Immature natural killer cell (primary cell): ENCODE measurements around the gene IL1RL2. TPM values are rescaled to one million over a fixed set of nuclear protein-coding genes. Genes with fewer than 3 reads are reported as not detected.

Experiments
- DNase-seq, 3 donors: peaks; one replicate each; pipeline ENCODE4 v3.0.0; 2022; ENCODE audit warnings: mixed read lengths in 1 of 3
- H3K27ac Mint-ChIP-seq, 6 donors: one replicate each; pipeline ENCODE4 v1.8.0; 2020; ENCODE audit warnings: mixed read lengths in 6 of 6, mild to moderate bottlenecking in 5 of 6, inconsistent platforms in 4 of 6, moderate library complexity in 3 of 6
- H3K27me3 Mint-ChIP-seq, 3 donors: one replicate each; pipeline ENCODE4 v1.8.0; 2020 to 2021; ENCODE audit warnings: low read depth in 3 of 3, mild to moderate bottlenecking in 3 of 3, mixed read lengths in 3 of 3, moderate library complexity in 3 of 3, inconsistent platforms in 1 of 3
- H3K36me3 Mint-ChIP-seq, 3 donors: one replicate each; pipeline ENCODE4 v1.8.0; 2020; ENCODE audit warnings: mixed read lengths in 3 of 3, inconsistent platforms in 2 of 3, mild to moderate bottlenecking in 2 of 3
- H3K4me1 Mint-ChIP-seq, 2 donors: one replicate each; pipeline ENCODE4 v1.8.0; 2020; ENCODE audit warnings: inconsistent platforms in 2 of 2, mild to moderate bottlenecking in 2 of 2, mixed read lengths in 2 of 2, moderate library complexity in 1 of 2
- H3K4me3 Mint-ChIP-seq, 5 donors: one replicate each; pipeline ENCODE4 v1.8.0; 2020; ENCODE audit warnings: mild to moderate bottlenecking in 5 of 5, mixed read lengths in 5 of 5, inconsistent platforms in 3 of 5, moderate library complexity in 3 of 5
- H3K9me3 Mint-ChIP-seq, 6 donors: one replicate each; pipeline ENCODE4 v1.8.0; 2020; ENCODE audit warnings: mild to moderate bottlenecking in 6 of 6, mixed read lengths in 6 of 6, inconsistent platforms in 4 of 6, moderate library complexity in 3 of 6
- polyA plus RNA-seq, 3 donors: library from polyadenylated mRNA; unstranded; fragments of 300-500 nt; fragmentation: Illumina TruSeq; gene quantifications; one replicate each; pipeline ENCODE4 v1.2.3, GENCODE V29; 2021

The IL1RL2 gene
- polyA plus RNA-seq, 3 donors from 2014 or later = not detected

- DNase-seq = no peak
- Mint-ChIP-seq H3K4me1 (peaks cover 4 to 5% of the 10 kb centered on the region in 2 donors), H3K27me3 (peaks cover 9 to 25% (median 14%) of the 10 kb centered on the region in 3 donors), H3K36me3 (peaks cover 4 to 20% (median 8%) of the 10 kb centered on the region in 3 donors), H3K4me3 (no peak overlapping the region), H3K9me3 (peaks cover 20 to 51% (median 41%) of the 10 kb centered on the region in 6 donors), H3K27ac (no peak overlapping the region)
Measured at GRCh38 chr2:102147935-102148334, 38.9 kb upstream of the IL1RL2 start.

GRCh38 chr2:102149243-102149642, 37.6 kb upstream of the IL1RL2 start:
- H3K4me1 Mint-ChIP-seq = no peaks in the 10 kb centered on the region

GRCh38 chr2:102149644-102150455, 37.0 kb upstream of the IL1RL2 start:
- H3K4me3 Mint-ChIP-seq = no peak overlapping the region
- H3K27ac Mint-ChIP-seq = no peak overlapping the region
- H3K4me1 Mint-ChIP-seq = no peaks in the 10 kb centered on the region
- H3K27me3 Mint-ChIP-seq = peaks cover 3 to 13% (median 9%) of the 10 kb centered on the region in 3 donors
- DNase-seq = no peak
- peaks cover 20 to 47% (median 37%) of the 10 kb centered on the region in 6 donors for H3K9me3 Mint-ChIP-seq
- H3K36me3 Mint-ChIP-seq = peaks cover 4 to 18% (median 8%) of the 10 kb centered on the region in 3 donors

More at GRCh38 chr2:102149243-102149642, 37.6 kb upstream of the IL1RL2 start:
- Mint-ChIP-seq H3K4me3 (no peak overlapping the region), H3K27ac (no peak overlapping the region), H3K36me3 (peaks cover 4 to 20% (median 8%) of the 10 kb centered on the region in 3 donors), H3K27me3 (peaks cover 6 to 13% (median 12%) of the 10 kb centered on the region in 3 donors), H3K9me3 (peaks cover 20 to 51% (median 40%) of the 10 kb centered on the region in 6 donors)
- DNase-seq = no peak

GRCh38 chr2:102154364-102154763, 32.5 kb upstream of the IL1RL2 start:
- no peaks in the 10 kb centered on the region for H3K4me1 Mint-ChIP-seq
- peaks cover 0 to 3% (median under 1%) of the 10 kb centered on the region in 6 donors for H3K9me3 Mint-ChIP-seq
- no peak overlapping the region for H3K4me3 Mint-ChIP-seq
- no peak for DNase-seq
- no peak overlapping the region for H3K27ac Mint-ChIP-seq
- H3K36me3 Mint-ChIP-seq = no peaks in the 10 kb centered on the region
- H3K27me3 Mint-ChIP-seq = peaks cover 0 to 2% (median 0%) of the 10 kb centered on the region in 3 donors

- Mint-ChIP-seq H3K9me3 (peaks cover 0 to 3% (median 0%) of the 10 kb centered on the region in 6 donors), H3K4me1 (no peaks in the 10 kb centered on the region), H3K27me3 (peaks cover 0 to 2% (median 0%) of the 10 kb centered on the region in 3 donors), H3K36me3 (no peaks in the 10 kb centered on the region), H3K4me3 (no peak overlapping the region), H3K27ac (no peak overlapping the region)
- DNase-seq = no peak
Measured at GRCh38 chr2:102154946-102155702, 31.7 kb upstream of the IL1RL2 start.

GRCh38 chr2:102155703-102156515, 30.9 kb upstream of the IL1RL2 start:
- DNase-seq = no peak
- no peaks in the 10 kb centered on the region for H3K4me1 Mint-ChIP-seq
- peaks cover 0 to 6% (median 0%) of the 10 kb centered on the region in 3 donors for H3K27me3 Mint-ChIP-seq
- H3K36me3 Mint-ChIP-seq = no peaks in the 10 kb centered on the region
- H3K9me3 Mint-ChIP-seq = peaks cover 0 to 3% (median 0%) of the 10 kb centered on the region in 6 donors
- H3K4me3 Mint-ChIP-seq = no peak overlapping the region
- no peak overlapping the region for H3K27ac Mint-ChIP-seq

- Mint-ChIP-seq H3K27ac (no peak overlapping the region), H3K4me3 (no peak overlapping the region), H3K36me3 (no peaks in the 10 kb centered on the region), H3K9me3 (no peaks in the 10 kb centered on the region), H3K4me1 (no peaks in the 10 kb centered on the region), H3K27me3 (peaks cover 0 to 4% (median 0%) of the 10 kb centered on the region in 3 donors)
- no peak for DNase-seq
Measured at GRCh38 chr2:102158011-102158755, 28.6 kb upstream of the IL1RL2 start.

- Mint-ChIP-seq H3K36me3 (no peaks in the 10 kb centered on the region), H3K27ac (no peak overlapping the region), H3K27me3 (peaks cover 0 to 4% (median 0%) of the 10 kb centered on the region in 3 donors), H3K9me3 (no peaks in the 10 kb centered on the region), H3K4me3 (no peak overlapping the region), H3K4me1 (no peaks in the 10 kb centered on the region)
- DNase-seq = no peak
Measured at GRCh38 chr2:102159295-102159694, 27.5 kb upstream of the IL1RL2 start.

GRCh38 chr2:102166189-102166845, 20.5 kb upstream of the IL1RL2 start:
- H3K9me3 Mint-ChIP-seq = no peaks in the 10 kb centered on the region
- H3K27me3 Mint-ChIP-seq = no peaks in the 10 kb centered on the region
- H3K27ac Mint-ChIP-seq = no peak overlapping the region
- no peak overlapping the region for H3K4me3 Mint-ChIP-seq
- no peak for DNase-seq
- H3K4me1 Mint-ChIP-seq = no peaks in the 10 kb centered on the region
- no peaks in the 10 kb centered on the region for H3K36me3 Mint-ChIP-seq

GRCh38 chr2:102168026-102168771, 18.6 kb upstream of the IL1RL2 start:
- no peaks in the 10 kb centered on the region for H3K4me1 Mint-ChIP-seq
- H3K36me3 Mint-ChIP-seq = no peaks in the 10 kb centered on the region
- no peak overlapping the region for H3K27ac Mint-ChIP-seq
- H3K4me3 Mint-ChIP-seq = no peak overlapping the region
- H3K27me3 Mint-ChIP-seq = no peaks in the 10 kb centered on the region
- H3K9me3 Mint-ChIP-seq = no peaks in the 10 kb centered on the region
- no peak for DNase-seq

GRCh38 chr2:102171946-102172345, 14.9 kb upstream of the IL1RL2 start:
- Mint-ChIP-seq H3K9me3 (no peaks in the 10 kb centered on the region), H3K27ac (no peak overlapping the region), H3K4me3 (no peak overlapping the region), H3K27me3 (peaks cover 0 to 1% (median 0%) of the 10 kb centered on the region in 3 donors), H3K36me3 (no peaks in the 10 kb centered on the region), H3K4me1 (no peaks in the 10 kb centered on the region)
- no peak for DNase-seq

- H3K36me3 Mint-ChIP-seq = no peaks in the 10 kb centered on the region
- peaks cover 0 to 1% (median 0%) of the 10 kb centered on the region in 3 donors for H3K27me3 Mint-ChIP-seq
- no peaks in the 10 kb centered on the region for H3K4me1 Mint-ChIP-seq
- no peaks in the 10 kb centered on the region for H3K9me3 Mint-ChIP-seq
- no peak overlapping the region for H3K27ac Mint-ChIP-seq
- no peak for DNase-seq
- no peak overlapping the region for H3K4me3 Mint-ChIP-seq
Measured at GRCh38 chr2:102172745-102173144, 14.1 kb upstream of the IL1RL2 start.
